T-helper 2 cell treated with Interferon-gamma antibody and Interleukin-4, amounts not matched to agents 100 ng/mL and 5 ng/mL, for 36 hours (primary cell): ENCODE results near the gene KTN1. TPM values are rescaled to one million over a fixed set of nuclear protein-coding genes. Genes with fewer than 3 reads are reported as not detected.

Experiments used
- intact Hi-C: fragments of 100-400 bp; cut with micrococcal nuclease; formaldehyde crosslinking; loops from one replicate; pipeline ENCODE4 v1.15.1; 2023
- total RNA-seq: library from RNA; stranded (reverse); gene quantifications from 2 replicates; pipeline ENCODE4 v1.2.3, GENCODE V29; 2022

KTN1 gene
- total RNA-seq, 1 donor from 2014 or later: 99.1 TPM

DNA sequence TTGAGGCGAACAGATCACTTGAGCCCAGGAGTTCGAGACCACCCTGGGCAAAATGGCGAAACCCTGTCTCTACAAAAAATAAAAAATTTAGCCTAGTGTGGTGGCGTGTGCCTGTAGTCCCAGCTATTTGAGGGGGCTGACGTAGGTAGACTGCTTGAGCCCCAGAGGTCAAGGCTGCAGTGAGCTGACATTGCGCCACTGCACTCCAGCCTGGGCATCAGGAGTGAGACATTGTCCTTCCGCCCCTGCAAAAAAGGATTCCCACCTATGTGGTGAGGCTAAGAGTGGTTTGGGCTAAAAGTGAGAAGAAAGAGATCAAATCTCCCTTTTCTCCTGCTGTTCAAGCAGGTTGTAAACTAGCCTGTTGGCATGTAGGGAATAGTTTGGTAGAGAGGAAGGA, 5.0 kb upstream of the KTN1 start:
- intact Hi-C loops: loop anchor here (10.0 kb wide), 1 partner anchor 380 kb away; the partner anchor contains the start of gene DLGAP5

DNA sequence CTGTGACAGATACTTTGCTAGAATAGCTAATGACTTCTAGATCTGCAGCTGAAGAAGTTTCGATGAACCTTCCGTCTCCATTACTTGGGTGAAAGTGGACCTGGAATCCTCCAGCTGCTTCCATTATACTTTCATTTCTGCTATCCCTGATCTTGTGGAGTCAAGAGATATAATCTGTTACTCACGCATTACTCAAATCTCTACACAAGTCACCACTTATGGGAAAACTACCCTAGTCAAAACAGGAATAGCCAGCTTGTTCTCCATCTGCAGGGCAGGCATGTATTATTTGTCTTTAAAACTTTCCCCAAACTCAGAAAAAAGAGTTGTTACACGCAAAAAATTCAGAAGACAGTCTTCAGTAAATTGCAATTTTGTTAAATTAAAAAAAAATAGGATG, 2.8 kb upstream of the KTN1 start:
- intact Hi-C loops: loop anchor here (10.0 kb wide), 1 partner anchor 382 kb away; the partner anchor contains the start of gene DLGAP5

DNA sequence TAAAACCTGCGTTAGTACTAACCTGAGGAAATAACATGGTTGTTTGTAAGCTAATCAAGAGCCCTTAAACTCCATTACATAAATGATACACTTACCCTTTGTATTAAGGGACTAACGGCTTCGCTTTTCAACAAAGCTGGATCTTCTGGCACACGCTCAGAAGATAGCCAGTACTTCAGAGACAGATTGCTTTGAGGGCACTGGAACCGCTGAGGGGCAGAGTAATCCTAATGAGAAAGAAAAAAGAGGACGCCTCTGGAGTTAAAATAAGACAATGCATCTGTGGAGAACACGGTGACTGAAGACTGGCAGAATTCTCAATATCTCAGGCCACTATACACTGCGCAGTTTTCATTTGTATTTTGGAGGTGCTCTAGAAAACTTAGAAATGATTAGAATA, 1.5 kb upstream of the KTN1 start:
- intact Hi-C loops: loop anchor here (10.0 kb wide), 1 partner anchor 384 kb away; the partner anchor contains the start of gene DLGAP5

DNA sequence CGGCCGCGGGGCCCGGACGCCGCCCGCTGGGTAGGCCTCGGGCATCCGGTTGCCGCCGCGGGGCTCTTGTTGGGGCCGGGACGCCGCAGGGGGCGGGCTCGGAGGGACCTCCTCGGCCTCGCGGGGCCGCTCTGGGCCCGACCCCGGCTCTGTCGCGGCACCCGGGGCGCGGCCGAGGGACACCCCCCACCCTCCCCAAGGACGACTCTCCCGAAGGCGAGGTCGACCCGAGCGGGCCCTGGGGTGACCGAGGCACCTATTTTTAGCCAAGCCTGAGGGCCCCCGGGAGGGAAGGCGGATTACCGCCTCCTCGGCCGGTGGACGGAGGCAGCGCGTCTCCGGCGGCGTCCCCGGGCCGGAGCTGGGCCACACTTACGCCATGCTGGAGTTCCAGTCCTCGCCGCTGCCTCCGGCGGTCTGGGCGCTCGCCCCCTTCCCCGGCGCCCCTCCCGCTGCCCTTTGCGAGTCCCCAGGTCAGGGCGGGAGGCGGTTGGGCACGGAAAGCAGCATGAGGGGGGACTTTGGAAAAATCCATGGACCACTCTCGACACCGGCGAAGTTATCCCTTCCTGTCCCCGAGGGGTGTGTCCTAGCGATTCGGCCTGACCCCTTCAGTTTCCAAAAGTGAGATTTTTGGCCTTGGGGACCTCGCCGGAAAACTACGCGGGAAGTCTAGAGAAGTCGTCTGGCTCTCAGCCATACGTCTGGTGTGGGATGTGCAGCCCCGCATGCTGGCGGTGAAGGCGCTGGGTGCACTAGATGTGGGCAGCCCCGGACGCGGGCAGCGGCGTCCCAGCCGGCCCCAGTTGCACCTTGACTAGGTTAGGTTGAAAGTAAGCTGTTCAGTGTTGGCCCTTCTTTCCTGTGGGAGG, 699 bp downstream of the KTN1 start:
- intact Hi-C loops: loop anchor here (2.0 to 10.0 kb wide), 6 partner anchors 54 to 1814 kb away; partner anchors contain the start of genes AP5M1, ATG14, EXOC5 and NAA30

DNA sequence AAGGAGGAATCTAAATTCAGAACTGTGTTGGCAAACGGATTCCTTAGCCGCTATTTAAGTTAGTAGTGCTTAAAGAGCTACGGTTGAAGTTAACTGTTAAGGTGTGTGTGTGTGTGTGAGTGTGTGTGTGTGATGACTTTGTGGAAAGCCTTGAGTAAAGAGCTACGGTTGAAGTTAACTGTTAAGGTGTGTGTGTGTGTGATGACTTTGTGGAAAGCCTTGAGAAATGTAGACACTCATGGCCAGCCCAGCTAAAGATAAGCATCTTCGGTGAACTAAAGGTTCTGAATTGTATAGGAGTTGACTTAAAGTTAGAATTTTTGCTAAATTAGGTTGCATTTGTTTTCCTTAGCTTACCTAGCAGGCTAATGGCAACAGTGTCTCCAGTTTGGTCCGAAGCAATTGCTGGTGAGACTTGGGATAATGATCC, 1.4 kb downstream of the KTN1 start:
- intact Hi-C loops: loop anchor here (2.0 to 10.0 kb wide), 6 partner anchors 53 to 1813 kb away; partner anchors contain the start of genes AP5M1, ATG14, EXOC5 and NAA30

DNA sequence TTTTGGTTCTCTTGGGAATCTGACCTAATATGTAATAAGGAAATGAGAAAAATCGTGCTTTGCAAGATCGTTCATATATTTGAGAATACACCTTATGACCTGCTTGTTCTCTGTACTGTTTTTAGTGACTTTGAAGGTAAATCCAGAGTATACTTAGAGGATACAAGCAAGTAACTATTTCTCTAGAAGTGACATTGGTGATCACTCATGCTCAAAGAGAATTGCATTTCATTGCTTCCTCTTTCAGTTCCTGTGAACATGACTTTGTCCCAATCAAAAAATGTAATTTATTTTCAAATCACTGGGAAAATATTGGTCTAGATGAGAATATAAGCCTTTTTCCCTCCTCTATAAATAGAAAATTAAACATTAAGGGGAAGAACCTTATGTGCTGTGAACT, 2.7 kb downstream of the KTN1 start:
- intact Hi-C loops: loop anchor here (5.0 to 10.0 kb wide), 4 partner anchors 52 to 1812 kb away; partner anchors contain the start of genes ATG14 and NAA30

DNA sequence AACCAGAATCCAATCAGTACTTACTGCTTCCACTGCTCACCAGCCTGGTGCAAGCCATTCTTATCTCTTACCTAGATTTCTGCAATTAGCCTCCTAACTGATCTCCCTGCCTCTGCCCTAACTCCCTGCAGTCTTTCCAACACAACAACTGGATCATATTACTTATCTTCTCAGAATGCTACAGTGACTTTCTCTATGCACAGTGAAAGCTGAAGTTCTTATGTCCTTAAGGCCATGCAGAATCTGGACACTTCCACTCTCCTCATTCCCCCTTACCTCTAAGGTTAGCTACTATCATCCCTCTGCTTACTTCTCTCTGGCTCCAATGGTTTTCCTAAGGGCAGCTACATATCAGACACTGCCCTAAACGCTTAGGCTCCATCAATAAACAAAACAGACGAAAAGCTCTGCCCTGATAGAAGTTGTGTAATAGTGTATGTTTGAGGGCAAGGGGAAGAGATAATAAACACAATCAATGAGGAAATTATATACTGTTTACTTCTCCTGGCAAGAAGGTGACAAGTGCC, 4.0 kb downstream of the KTN1 start:
- intact Hi-C loops: loop anchor here (5.0 to 10.0 kb wide), 4 partner anchors 51 to 1811 kb away; partner anchors contain the start of genes ATG14 and NAA30

DNA sequence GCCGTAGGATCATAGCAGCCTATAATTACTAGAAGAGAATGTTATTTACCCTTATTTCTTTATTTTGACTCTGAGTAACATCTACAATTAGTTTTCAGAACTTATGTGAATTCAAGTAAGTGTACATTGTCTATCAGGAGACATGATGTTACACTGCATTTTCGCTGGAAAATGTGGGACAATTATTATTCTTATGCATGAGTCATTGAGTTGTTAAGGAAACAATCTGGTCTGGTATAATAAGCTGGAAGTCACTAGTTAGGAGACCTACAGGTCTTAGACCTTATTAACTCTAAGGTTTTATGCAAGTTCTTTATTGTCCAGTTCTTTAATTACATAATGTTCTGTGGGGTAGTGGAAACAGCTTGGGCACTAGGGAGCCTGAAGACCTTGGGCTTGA, 5.8 kb downstream of the KTN1 start:
- intact Hi-C loops: loop anchor here (10.0 kb wide), 3 partner anchors 49 to 1809 kb away; partner anchors contain the start of genes ATG14 and NAA30

DNA sequence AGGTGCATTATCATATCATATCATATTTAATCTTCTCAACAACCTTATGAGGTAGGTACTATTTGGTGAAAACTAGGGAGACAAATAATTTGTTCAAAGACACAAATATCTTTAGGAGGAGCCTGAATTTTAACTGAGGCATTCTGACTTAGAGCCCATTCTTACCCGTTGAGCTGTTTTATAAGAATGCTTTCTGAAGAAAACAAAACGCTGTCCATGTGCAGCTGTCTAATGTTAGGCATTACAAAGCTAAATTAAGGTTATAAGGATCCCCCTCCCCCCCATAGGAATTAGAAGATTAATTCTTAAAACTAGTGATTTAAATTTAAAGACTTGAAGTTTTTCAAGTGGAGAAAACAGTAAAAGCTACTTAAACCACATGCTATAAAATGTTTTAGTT, 6.4 kb downstream of the KTN1 start:
- intact Hi-C loops: loop anchor here (10.0 kb wide), 3 partner anchors 48 to 1808 kb away; partner anchors contain the start of genes ATG14 and NAA30

DNA sequence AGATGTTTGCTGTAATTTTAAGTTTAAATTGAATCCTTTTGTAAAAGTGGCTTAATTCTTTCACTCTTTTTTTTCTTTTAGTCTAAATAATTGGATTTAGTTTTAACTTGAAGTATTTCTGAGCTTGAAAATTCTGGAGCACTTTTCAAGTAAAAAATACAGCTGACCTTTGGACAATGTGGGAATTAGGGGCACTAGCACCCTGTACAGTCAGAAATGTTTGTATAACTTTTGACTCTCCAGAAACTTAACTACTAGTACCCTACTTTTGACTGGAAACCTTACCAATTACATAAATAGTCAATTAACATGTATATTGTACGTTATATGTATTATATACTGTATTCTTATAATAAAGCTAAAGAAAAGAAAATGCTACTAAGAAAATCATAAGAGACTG, 7.8 kb downstream of the KTN1 start:
- intact Hi-C loops: loop anchor here (10.0 kb wide), 3 partner anchors 47 to 1807 kb away; partner anchors contain the start of genes ATG14 and NAA30

DNA sequence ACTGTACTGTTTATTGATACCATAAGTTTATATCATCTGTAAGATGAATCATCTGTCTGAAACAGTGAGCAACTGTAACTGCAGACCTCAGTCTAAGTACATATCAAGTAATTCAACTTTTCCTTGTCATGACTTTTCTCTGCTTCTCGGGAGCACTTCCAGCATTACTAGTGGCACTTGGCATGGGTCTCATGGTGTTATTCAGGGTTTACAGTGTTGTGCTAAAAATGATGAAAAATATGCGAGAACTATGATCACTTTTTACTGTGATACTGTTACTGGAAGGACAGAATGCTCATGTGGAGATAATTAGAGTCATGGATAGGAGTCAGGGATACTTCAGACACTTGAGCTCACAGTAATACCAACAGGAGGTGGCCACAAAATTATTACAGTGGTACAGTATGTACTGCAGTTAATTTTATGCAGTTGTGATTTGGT, 8.3 kb downstream of the KTN1 start:
- intact Hi-C loops: loop anchor here (10.0 kb wide), 3 partner anchors 47 to 1807 kb away; partner anchors contain the start of genes ATG14 and NAA30

DNA sequence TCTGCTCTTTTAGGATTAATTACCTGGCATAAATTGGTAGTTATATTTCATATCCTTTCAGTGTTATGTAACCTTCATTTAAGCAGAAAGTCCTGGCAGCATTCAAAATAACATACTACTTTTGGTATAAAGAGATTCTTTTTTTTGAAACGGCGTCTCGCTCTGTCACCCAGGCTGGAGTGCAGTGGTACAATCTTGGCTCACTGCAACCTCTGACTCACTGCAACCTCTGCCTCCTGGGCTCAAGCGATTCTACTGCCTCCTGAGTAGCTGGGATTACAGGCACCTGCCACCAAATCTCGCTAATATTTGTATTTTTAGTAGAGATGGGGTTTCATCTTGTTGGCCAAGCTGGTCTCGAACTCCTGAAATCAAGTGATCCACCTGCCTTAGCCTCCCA, 9.2 kb downstream of the KTN1 start:
- intact Hi-C loops: loop anchor here (10.0 kb wide), 3 partner anchors 46 to 1806 kb away; partner anchors contain the start of genes ATG14 and NAA30

DNA sequence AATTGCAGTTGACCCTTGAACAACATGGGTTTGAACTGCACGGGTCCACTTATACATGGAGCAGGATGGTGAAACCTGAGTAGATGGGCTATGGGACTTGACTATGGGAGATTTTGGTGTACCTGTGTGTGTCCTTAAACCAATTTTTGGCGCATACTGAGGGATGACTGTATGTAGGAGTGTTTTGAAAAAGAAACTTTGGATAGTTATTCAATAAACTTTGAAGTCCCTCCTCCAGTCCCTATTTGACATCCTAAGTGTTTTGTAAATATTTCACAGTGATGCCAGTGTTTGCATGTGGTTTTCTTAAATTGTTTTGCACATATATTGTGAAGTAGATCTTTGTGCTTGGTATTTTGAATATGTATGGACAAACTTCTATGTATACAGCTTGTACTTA, 12.4 kb downstream of the KTN1 start:
- intact Hi-C loops: no loop called here

DNA sequence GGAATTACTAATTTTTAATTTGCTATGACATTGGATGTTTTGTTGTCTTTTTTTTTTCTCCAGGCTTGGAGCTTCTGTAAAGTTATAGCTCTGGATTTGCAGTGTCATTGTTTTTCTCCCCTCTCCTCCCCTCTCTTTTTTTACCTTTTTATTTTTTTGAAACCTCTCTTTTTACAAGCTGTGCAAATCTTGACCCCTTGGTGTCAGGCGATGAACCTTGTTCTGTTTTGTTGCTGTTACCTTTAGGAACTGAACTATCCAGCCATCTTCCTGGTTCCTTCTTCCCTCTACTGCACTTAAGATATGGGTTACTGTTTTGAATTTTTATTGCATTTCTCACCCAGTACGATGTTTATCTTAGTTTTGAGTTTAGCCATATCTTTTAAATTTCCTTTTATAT, 13.7 kb downstream of the KTN1 start:
- intact Hi-C loops: no loop called here

DNA sequence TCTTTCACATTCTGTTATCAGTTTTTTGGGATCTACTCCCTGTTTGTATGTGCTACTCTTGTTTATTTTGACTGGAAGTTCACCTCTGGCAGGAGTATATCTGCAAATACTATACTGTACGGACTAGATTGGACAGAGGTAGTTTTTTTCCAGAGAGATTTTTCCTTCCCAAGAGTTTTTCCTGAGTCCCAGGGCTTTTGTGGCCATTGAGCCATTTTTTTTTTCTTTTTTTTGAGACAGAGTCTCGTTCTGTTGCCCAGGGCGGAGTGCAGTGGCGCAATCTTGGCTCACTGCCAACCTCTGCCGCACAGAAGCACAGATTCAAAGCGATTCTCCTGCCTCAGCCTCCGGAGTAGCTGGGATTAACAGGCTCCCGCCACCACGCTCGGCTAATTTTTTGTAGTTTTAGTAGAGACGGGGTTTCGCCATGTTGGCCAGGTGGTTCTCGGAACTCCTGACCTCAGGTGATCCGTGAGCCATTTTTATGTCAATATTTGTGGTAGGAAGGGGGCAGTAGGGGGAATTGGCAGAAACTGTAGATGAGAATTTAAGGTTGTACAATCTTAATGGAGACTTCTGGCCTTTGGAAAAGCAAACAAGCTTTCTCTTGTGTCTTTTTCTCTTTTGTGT, 19.4 kb downstream of the KTN1 start:
- intact Hi-C loops: no loop called here

DNA sequence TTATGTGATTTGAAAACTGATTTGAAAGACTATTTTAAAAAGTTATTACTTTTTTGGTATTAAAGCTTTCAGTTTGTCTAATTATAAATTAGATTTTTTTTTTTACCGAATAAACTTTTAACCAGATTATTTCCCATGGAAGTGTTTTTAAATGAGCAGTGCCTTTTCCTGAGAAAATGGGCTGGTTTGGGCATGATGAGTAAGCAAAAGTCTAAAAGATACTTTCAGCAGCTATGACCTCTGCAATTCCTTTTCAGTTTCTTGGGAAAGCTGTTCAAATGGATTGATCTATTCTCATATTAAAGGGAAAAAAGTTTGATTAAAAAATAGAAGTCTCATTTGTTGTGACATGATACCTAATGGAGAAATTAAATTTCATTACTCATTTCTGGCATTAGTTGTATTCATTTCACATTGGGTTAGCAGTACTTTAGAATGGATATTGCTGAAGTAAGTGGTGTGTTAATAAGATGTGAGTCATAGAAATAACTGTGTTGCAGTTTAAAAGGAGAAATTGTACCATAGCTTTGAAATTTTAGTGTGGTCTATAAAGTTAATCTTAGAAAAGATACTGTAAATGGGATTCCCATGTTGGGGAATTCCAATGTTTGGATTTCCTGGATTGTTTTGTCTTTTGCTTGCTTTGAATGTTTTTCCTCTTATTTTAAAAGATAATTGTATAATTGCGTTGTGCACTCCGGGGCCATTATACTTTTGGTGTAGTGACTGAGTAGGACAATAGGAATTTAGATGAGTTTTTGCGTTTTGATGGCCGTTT, 21.0 kb downstream of the KTN1 start:
- intact Hi-C loops: no loop called here

DNA sequence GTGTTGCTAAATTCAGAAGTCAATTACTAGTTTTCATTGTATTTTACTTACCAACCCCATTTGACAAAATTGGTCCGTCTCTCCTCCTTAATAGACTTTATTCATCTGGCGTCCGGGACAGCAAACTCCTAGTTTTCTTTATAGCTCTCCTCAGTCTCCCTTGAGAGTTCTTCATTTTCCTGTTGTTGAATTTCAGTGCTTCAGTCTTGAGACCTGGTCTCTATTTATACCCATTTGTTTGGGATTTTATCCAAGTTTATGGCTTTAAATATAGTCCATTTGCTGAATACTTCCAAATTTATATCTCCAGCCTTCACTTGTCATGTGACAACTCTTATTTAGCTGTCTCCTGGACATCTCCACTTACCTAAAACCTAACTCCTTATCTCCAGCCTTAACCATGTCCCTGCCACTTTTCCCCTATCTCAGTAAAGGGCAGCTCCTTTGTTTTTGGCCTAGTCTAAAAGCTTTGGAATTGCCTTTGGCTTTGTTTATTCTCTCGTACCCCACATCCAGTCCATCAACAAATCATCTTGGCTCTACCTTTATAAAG, 23.5 kb downstream of the KTN1 start:
- intact Hi-C loops: no loop called here

DNA sequence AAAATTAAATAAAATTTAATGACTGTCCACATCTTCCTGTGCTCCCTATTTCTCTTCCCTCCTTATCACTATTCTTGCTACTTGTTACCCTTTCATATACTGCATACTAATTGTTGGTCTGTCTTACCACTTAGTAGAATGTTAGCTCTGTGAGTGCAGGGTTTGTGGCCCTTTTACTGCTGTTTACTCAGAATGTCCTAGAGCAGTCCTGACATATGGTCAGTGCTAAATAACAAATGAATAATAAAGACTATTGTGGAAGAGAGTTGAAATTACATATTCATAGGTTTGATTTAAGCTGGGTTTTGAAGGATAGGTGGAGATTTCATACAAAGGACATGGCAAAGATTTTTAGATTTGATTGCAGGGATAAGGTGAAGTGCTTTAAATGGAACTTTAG, 24.5 kb downstream of the KTN1 start:
- intact Hi-C loops: no loop called here

DNA sequence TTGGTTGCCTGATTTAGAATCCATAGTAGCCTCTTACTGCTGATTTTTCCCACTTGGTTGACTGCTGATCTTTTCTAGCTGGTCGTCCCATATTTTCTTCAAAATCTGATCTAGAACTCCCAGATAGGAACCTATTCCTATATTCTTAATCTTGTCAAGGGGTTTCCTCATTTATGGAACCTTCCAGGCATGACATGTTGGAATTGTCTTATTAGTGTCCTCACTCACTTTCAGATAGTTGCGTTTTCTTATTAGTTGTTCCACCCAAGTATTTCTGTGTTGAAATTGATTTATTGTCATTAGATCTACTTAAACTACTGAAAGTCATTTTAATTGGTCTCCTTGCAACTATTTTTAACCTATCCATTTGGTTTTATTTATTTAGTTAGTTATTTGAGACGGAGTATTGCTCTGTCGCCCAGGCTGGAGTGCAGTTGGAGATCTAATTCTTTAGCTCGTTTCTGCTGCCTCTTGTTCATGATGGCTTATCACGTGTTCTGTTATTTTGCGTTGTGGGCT, 25.0 kb downstream of the KTN1 start:
- intact Hi-C loops: no loop called here

DNA sequence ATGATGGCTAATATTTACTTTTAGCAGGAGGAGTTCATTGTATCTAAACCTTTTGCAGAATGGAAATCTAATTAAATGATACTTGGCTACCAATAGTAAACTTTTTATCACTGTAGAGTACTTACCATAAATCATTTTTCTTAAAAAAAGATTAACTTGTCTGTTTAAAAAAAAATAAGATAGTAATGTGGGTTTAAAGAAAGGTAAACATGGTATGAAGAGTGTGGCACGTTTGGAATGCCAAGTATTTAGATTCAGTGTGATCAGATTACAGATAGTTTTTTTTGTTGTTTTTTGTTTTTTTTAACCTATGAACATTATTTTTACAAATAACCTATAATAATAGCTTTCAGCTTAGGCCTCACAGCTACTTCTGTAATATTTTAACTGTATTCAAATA, 25.8 kb downstream of the KTN1 start:
- intact Hi-C loops: no loop called here
